H9 (cell line): ENCODE data around the gene CACNA1D. TPM values are rescaled to one million over a fixed set of nuclear protein-coding genes. Genes with fewer than 3 reads are reported as not detected.

Experiments used
- DNase-seq: peaks from one replicate; pipeline ENCODE4 v3.0.0-alpha.2; 2017
- H2AFZ ChIP-seq: one replicate; pipeline ENCODE4 v1.6.1; 2013; ENCODE audit warnings: mild to moderate bottlenecking, low read length, control low read depth, moderate library complexity
- H2AK5ac ChIP-seq: 2 replicates; pipeline ENCODE4 v1.6.1; 2013; ENCODE audit warnings: low read length, control low read depth, mixed read lengths; ENCODE audit not compliant: insufficient read length
- H2BK120ac ChIP-seq: one replicate; pipeline ENCODE4 v1.6.1; 2013; ENCODE audit warnings: low read depth, mild to moderate bottlenecking, low read length, control low read depth, inconsistent platforms; ENCODE audit not compliant: poor library complexity, severe bottlenecking
- H2BK12ac ChIP-seq: 2 replicates; pipeline ENCODE4 v1.6.1; 2013; ENCODE audit warnings: low read length, control low read depth, mixed read lengths, low read depth; ENCODE audit not compliant: insufficient read length
- H2BK15ac ChIP-seq: 2 replicates; pipeline ENCODE4 v1.6.1; 2013; ENCODE audit warnings: low read depth, low read length, control low read depth
- H2BK20ac ChIP-seq: one replicate; pipeline ENCODE4 v1.6.1; 2013; ENCODE audit warnings: low read depth, mild to moderate bottlenecking, low read length, control low read depth, inconsistent platforms; ENCODE audit not compliant: poor library complexity, severe bottlenecking
- H2BK5ac ChIP-seq: 2 replicates; pipeline ENCODE4 v1.6.1; 2013; ENCODE audit warnings: low read length, control low read depth, mixed read lengths; ENCODE audit not compliant: insufficient read length
- H3K14ac ChIP-seq: 2 replicates; pipeline ENCODE4 v1.6.1; 2013; ENCODE audit warnings: low read length, control low read depth; ENCODE audit not compliant: insufficient read depth
- H3K18ac ChIP-seq: 2 replicates; pipeline ENCODE4 v1.6.1; 2013; ENCODE audit warnings: low read depth, mild to moderate bottlenecking, mixed read lengths, low read length, control low read depth; ENCODE audit not compliant: insufficient read length
- H3K23ac ChIP-seq: 2 replicates; pipeline ENCODE4 v1.6.1; 2013; ENCODE audit warnings: low read length, control low read depth, mixed read lengths, low read depth; ENCODE audit not compliant: insufficient read length
- H3K23me2 ChIP-seq: 2 replicates; pipeline ENCODE4 v1.6.1; 2013; ENCODE audit warnings: low read depth, mild to moderate bottlenecking, mixed read lengths, low read length, control low read depth; ENCODE audit not compliant: insufficient read length, poor library complexity, severe bottlenecking
- H3K27ac ChIP-seq: 2 replicates; pipeline ENCODE4 v1.5.1; 2013; ENCODE audit warnings: low read length, control low read depth, mixed read lengths, low read depth; ENCODE audit not compliant: insufficient read length
- H3K27me3 ChIP-seq: 2 replicates; pipeline ENCODE4 v1.6.1; 2013; ENCODE audit warnings: low read length, control low read depth, inconsistent platforms; ENCODE audit not compliant: insufficient read depth
- H3K4ac ChIP-seq: 2 replicates; pipeline ENCODE4 v1.6.1; 2013; ENCODE audit warnings: low read depth, mild to moderate bottlenecking, control low read depth, inconsistent platforms, low read length, moderate library complexity
- H3K4me1 ChIP-seq: 2 replicates; pipeline ENCODE4 v1.6.1; 2013; ENCODE audit warnings: low read length, control low read depth, inconsistent platforms; ENCODE audit not compliant: insufficient read depth
- H3K4me2 ChIP-seq: 2 replicates; pipeline ENCODE4 v1.6.1; 2013; ENCODE audit warnings: low read length, control low read depth, mixed read lengths; ENCODE audit not compliant: insufficient read length, insufficient read depth
- H3K56ac ChIP-seq: 2 replicates; pipeline ENCODE4 v1.6.1; 2013; ENCODE audit warnings: low read depth, mild to moderate bottlenecking, mixed read lengths, low read length, control low read depth; ENCODE audit not compliant: insufficient read length
- H3K79me1 ChIP-seq: 2 replicates; pipeline ENCODE4 v1.6.1; 2013; ENCODE audit warnings: low read depth, mild to moderate bottlenecking, moderate library complexity, low read length, control low read depth, inconsistent platforms; ENCODE audit not compliant: insufficient read depth, poor library complexity, severe bottlenecking
- H3K79me2 ChIP-seq: 2 replicates; pipeline ENCODE4 v1.6.1; 2013; ENCODE audit warnings: low read length, control low read depth, inconsistent platforms; ENCODE audit not compliant: insufficient read depth
- H3K9ac ChIP-seq: 2 replicates; pipeline ENCODE4 v1.6.1; 2013; ENCODE audit warnings: low read length, control low read depth, mixed read lengths; ENCODE audit not compliant: insufficient read length; ENCODE audit errors: extremely low read depth
- H3K9me3 ChIP-seq: one replicate; pipeline ENCODE4 v1.6.1; 2013; ENCODE audit warnings: low read depth, low read length, inconsistent platforms; ENCODE audit not compliant: control insufficient read depth
- H3T11ph ChIP-seq: one replicate; pipeline ENCODE4 v1.6.1; 2013; ENCODE audit warnings: mild to moderate bottlenecking, low read length, control low read depth, inconsistent platforms
- H4K20me1 ChIP-seq: one replicate; pipeline ENCODE4 v1.6.1; 2013; ENCODE audit not compliant: control insufficient read depth, insufficient read length, insufficient read depth
- H4K5ac ChIP-seq: 2 replicates; pipeline ENCODE4 v1.6.1; 2013; ENCODE audit warnings: low read depth, mild to moderate bottlenecking, mixed read lengths, low read length, control low read depth; ENCODE audit not compliant: insufficient read length
- H4K8ac ChIP-seq: replicated peaks from 2 replicates; pipeline ENCODE4 v1.6.1; 2013; ENCODE audit warnings: low read length, control low read depth, mixed read lengths, low read depth; ENCODE audit not compliant: insufficient read length
- H4K91ac ChIP-seq: 2 replicates; pipeline ENCODE4 v1.6.1; 2013; ENCODE audit warnings: low read depth, mild to moderate bottlenecking, moderate library complexity, mixed read lengths, low read length, control low read depth; ENCODE audit not compliant: insufficient read length
- H3K27ac Mint-ChIP-seq, 3 experiments: 2 replicates in 2 of 3; 3 replicates in 1 of 3; pipeline ENCODE4 v1.8.0; 2020 to 2021; ENCODE audit warnings: mixed read lengths in 3 of 3, mild to moderate bottlenecking in 1 of 3, moderate library complexity in 1 of 3
- H3K27me3 Mint-ChIP-seq: 2 replicates; pipeline ENCODE4 v1.8.0; 2021; ENCODE audit warnings: low read depth, mild to moderate bottlenecking, moderate library complexity, mixed read lengths
- H3K36me3 Mint-ChIP-seq, 3 experiments: 2 replicates in 2 of 3; 3 replicates in 1 of 3; pipeline ENCODE4 v1.8.0; 2020 to 2021; ENCODE audit warnings: low read depth in 3 of 3, mixed read lengths in 3 of 3; ENCODE audit not compliant: insufficient read depth in 1 of 3
- H3K4me1 Mint-ChIP-seq, 2 experiments: 2 replicates each; pipeline ENCODE4 v1.8.0; 2020; ENCODE audit warnings: mixed read lengths in 2 of 2
- H3K4me3 Mint-ChIP-seq, 2 experiments: 2 replicates in 1 of 2; 3 replicates in 1 of 2; pipeline ENCODE4 v1.8.0; 2020 to 2021; ENCODE audit warnings: mild to moderate bottlenecking in 2 of 2, mixed read lengths in 2 of 2, moderate library complexity in 1 of 2
- H3K9me3 Mint-ChIP-seq, 2 experiments: 2 replicates in 1 of 2; 3 replicates in 1 of 2; pipeline ENCODE4 v1.8.0; 2020; ENCODE audit warnings: mild to moderate bottlenecking in 2 of 2, mixed read lengths in 2 of 2, moderate library complexity in 1 of 2
- CTCF ChIP-seq: fragments of 200-600 bp; sonication (generic); conservative IDR thresholded peaks from 3 replicates; pipeline ENCODE4 v1.8.0; 2021; ENCODE audit warnings: antibody characterized with exemption, mild to moderate bottlenecking
- whole genome bisulfite sequencing: extraction: QIAGEN DNeasy Blood & Tissue Kit; methylation state at CpG from one replicate; pipeline ENCODE4 v1.1.7; 2013; ENCODE audit warnings: missing lambda C conversion rate, low lambda C conversion rate, mixed read lengths; ENCODE audit not compliant: insufficient read length; ENCODE audit errors: extremely low coverage; 5-methylcytosine and 5-hydroxymethylcytosine counted together
- total RNA-seq: library from RNA; stranded (reverse); gene quantifications from 2 replicates; pipeline ENCODE4 v1.2.1, GENCODE V29; 2021

Gene CACNA1D
- total RNA-seq, 1 experiment from 2014 or later, result 3.5 TPM

GRCh38 chr3:53531749-53532148 lies 37.3 kb downstream of the CACNA1D start:
- Histone ChIP-seq H3K4me2 (no peak overlapping the region), H3K27ac (no peak overlapping the region), H3K79me2 (no peaks in the 10 kb centered on the region), H2BK120ac (no peak overlapping the region), H3K27me3 (no peaks in the 10 kb centered on the region), H3K14ac (no peak overlapping the region), H3K4ac (no peak overlapping the region), H3K79me1 (no peaks in the 10 kb centered on the region), H3K56ac (no peak overlapping the region), H4K91ac (no peak overlapping the region), H2BK12ac (no peak overlapping the region), H3K18ac (no peak overlapping the region), H2BK15ac (no peak overlapping the region), H2AK5ac (no peak overlapping the region), H4K8ac (no peak overlapping the region), H3K23ac (no peak overlapping the region), H3K9me3 (no peaks in the 10 kb centered on the region), H3K4me1 (peaks cover 8% of the 10 kb centered on the region; the same call in 1 of the 2 replicates), H4K20me1 (no peaks in the 10 kb centered on the region), H3K9ac (no peak overlapping the region), H2AFZ (no peak overlapping the region), H2BK5ac (no peak overlapping the region), H3T11ph (no peak overlapping the region), H3K23me2 (no peaks in the 10 kb centered on the region), H2BK20ac (no peak overlapping the region), H4K5ac (no peak overlapping the region)
- no peak for DNase-seq
- no peak; the same call in 2 of the 3 replicates for TF ChIP-seq CTCF
- Mint-ChIP-seq H3K4me3 (no peak overlapping the region), H3K9me3 (no peaks in the 10 kb centered on the region), H3K36me3 (no peaks in the 10 kb centered on the region), H3K27me3 (peaks cover 2% of the 10 kb centered on the region; the same call in 1 of the 2 replicates), H3K4me1 (peaks cover 22 to 24% of the 10 kb centered on the region in 2 experiments), H3K27ac (no peak overlapping the region)
- WGBS, result no CpG with 5 or more reads among the region's 3 CpGs
